Adipocyte (in vitro differentiated cells): ENCODE measurements around the gene ARPC5L.
"Not testable (repeated sequence)": the region's sequence is repeated elsewhere in the genome, so short reads cannot be mapped to it uniquely, and the experiment has no call there.

Experiments
- DNase-seq: peaks from one replicate; pipeline ENCODE4 v3.0.0-alpha.2; 2015; ENCODE audit warnings: low read depth
- H3K27me3 ChIP-seq: replicated peaks from 2 replicates; pipeline ENCODE4 v1.7.0; 2013; ENCODE audit warnings: mild to moderate bottlenecking, low read length, moderate library complexity; ENCODE audit not compliant: control insufficient read depth, insufficient read depth
- H3K36me3 ChIP-seq: 2 replicates; pipeline ENCODE4 v1.7.0; 2013; ENCODE audit warnings: low read length, mild to moderate bottlenecking, moderate library complexity; ENCODE audit not compliant: control insufficient read depth, insufficient read depth, severe bottlenecking
- H3K4me1 ChIP-seq: 2 replicates; pipeline ENCODE4 v1.7.0; 2013; ENCODE audit warnings: mild to moderate bottlenecking, low read length, moderate library complexity; ENCODE audit not compliant: control insufficient read depth, insufficient read depth
- H3K4me3 ChIP-seq: 2 replicates; pipeline ENCODE4 v1.7.0; 2013; ENCODE audit warnings: mild to moderate bottlenecking, low read length, moderate library complexity
- H3K9ac ChIP-seq: 2 replicates; pipeline ENCODE4 v1.7.0; 2013; ENCODE audit warnings: mild to moderate bottlenecking, low read length, moderate library complexity
- H3K9me3 ChIP-seq: 2 replicates; pipeline ENCODE4 v1.7.0; 2013; ENCODE audit warnings: mild to moderate bottlenecking, low read length, moderate library complexity; ENCODE audit not compliant: control insufficient read depth

The ARPC5L gene

DNA sequence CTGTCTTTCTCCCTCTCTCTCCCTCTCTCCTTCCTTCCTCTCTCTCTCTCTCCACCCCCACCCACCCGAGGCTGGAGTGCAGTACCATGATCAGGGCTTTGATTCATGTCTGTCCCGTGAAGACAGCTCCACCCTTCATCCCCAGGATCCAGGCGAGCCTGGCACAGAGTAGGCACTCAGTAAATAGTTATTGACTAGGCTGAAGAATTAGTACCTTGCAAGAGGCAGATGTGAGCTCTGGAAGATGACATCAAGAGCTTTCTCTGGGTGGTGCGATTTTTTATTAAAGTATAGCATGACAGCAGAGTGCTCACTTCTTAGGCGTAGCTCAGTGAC, 32.6 kb upstream of the ARPC5L start:
- H3K4me3 ChIP-seq, result no peak overlapping the region
- no peaks in the 10 kb centered on the region for H3K9me3 ChIP-seq
- no peak overlapping the region for H3K9ac ChIP-seq
- no peaks in the 10 kb centered on the region for H3K27me3 ChIP-seq
- DNase-seq, result no peak
- H3K4me1 ChIP-seq, result peaks cover 15% of the 10 kb centered on the region
- no peaks in the 10 kb centered on the region for H3K36me3 ChIP-seq

DNA sequence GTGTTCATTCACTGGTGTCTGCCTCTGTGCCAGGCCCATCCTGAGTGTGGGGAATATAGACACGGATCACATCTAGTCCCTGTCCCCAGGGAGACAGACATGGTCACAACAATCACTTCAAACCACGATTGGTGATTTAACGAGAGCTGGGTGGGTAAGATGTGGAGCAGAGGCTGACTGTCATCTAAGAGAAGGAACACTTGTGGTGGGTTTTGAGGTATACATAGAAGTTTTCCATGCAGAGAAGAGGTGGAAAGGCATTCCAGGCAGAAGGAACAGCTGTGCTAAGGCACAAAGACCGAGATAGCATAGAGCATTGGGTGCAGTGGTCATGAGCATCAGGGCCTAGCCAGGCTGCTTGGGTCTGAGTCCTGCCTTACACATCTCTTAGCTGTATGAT, 31.3 kb upstream of the ARPC5L start:
- no peak for DNase-seq
- no peak overlapping the region for H3K4me3 ChIP-seq
- no peaks in the 10 kb centered on the region for H3K9me3 ChIP-seq
- H3K27me3 ChIP-seq, result no peaks in the 10 kb centered on the region
- H3K9ac ChIP-seq, result no peak overlapping the region
- H3K36me3 ChIP-seq, result no peaks in the 10 kb centered on the region
- peaks cover 28% of the 10 kb centered on the region for H3K4me1 ChIP-seq

DNA sequence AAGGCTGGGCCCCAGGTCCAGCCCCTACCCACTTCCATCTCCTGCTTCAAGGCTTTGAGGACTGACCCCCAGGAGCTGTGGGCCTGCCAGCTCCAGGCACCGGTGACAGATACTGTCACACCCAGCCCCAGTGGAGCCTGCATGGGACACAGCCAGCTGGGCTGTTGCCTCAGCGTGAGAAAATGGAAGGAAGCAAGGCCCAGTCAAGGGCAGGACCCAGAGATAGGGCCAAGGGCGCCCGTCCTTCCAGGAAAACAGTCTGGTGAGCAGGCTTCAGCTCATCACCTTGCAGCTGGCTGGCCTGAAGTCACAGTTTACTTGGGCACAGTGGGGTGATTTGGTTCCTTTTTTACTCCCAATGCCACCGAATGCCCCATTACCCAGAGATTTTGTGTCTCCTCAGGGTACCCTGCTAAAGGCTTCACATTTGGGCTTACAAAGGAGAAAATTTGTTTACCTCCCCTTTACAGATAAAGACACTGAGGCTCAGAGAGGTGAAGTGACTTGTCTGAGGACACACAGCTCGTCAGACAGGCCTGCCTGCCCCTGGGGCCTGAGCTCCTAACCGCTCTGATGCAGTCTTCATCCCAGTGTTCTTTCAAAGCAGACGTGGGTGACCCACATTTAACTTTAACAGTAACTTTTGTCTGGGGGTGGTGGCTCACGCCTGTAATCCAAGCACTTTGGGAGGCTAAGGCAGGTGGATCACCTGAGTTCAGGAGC, 30.1 kb upstream of the ARPC5L start:
- DNase-seq, result no peak
- Histone ChIP-seq H3K27me3 (no peaks in the 10 kb centered on the region), H3K9me3 (no peaks in the 10 kb centered on the region), H3K36me3 (no peaks in the 10 kb centered on the region), H3K4me3 (no peak overlapping the region), H3K4me1 (peaks cover 29% of the 10 kb centered on the region), H3K9ac (peak overlapping the region; percentile 44)

DNA sequence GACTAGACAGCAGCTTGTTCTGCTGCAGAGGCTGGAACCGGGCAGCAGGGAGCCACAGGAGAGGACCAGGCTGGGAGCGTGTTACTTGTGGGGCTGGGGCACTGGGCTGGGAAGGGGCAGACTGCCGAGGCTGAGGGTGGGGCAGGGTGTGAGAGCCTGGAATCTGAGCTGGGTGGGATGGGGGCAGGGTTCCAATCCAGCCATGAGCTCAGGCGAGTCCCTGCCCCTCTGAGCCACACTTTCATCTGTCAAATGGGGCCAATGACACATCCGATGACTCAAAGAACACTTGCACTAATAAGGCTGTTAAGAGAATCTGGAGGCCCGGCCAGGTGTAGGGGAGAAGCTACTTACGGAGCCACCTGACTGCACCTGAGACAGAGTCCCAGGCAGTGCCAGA, 27.3 kb upstream of the ARPC5L start:
- Histone ChIP-seq H3K36me3 (no peaks in the 10 kb centered on the region), H3K4me3 (no peak overlapping the region), H3K27me3 (no peaks in the 10 kb centered on the region), H3K4me1 (peaks cover 29% of the 10 kb centered on the region), H3K9me3 (no peaks in the 10 kb centered on the region), H3K9ac (no peak overlapping the region)
- DNase-seq, result no peak

DNA sequence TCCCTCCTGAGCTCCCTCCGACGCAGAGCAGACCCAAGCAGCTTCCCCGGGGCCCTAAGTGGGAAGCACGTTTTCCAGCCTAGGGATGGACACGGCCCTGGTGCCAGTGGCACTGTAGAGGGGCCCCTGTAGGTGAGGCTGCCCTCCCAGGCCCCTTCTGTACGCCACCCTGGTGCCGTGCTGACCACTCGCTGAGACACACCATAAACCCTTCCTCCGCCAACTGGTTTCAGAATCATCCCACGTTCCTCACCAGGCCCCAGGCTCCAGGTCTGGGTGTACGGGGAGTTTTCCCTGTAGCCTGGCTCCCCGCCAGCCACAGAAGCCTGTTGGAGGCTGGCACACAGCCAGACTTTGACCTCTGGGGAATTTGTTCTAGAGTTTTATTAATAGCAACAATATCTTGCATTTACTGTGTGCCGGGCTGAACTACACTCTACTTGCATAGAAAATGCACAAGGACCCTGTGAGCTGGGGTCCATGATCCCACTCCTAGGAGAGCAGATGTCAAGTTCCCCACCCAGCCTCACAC, 26.8 kb upstream of the ARPC5L start:
- Histone ChIP-seq H3K36me3 (no peaks in the 10 kb centered on the region), H3K4me3 (no peak overlapping the region), H3K27me3 (no peaks in the 10 kb centered on the region), H3K9ac (no peak overlapping the region), H3K9me3 (no peaks in the 10 kb centered on the region), H3K4me1 (peaks cover 29% of the 10 kb centered on the region)
- peak; percentile 60 for DNase-seq

DNA sequence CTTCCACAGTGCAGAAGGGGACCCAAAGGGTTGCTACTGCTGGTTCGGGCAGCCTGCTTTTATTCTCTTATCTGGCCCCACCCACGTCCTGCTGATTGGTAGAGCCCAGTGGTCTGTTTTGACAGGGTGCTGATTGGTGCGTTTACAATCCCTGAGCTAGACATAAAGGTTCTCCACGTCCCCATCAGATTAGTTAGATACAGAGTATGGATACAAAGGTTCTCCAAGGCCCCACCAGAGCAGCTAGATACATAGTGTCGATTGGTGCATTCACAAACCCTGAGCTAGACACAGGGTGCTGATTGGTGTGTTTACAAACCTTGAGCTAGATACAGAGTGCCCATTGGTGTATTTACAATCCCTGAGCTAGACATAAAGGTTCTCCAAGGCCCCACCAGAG, 23.8 kb upstream of the ARPC5L start:
- H3K9me3 ChIP-seq, H3K27me3 ChIP-seq, DNase-seq, H3K4me3 ChIP-seq, H3K9ac ChIP-seq, H3K36me3 ChIP-seq: not testable (repeated sequence)
- peaks cover 15% of the 10 kb centered on the region for H3K4me1 ChIP-seq

DNA sequence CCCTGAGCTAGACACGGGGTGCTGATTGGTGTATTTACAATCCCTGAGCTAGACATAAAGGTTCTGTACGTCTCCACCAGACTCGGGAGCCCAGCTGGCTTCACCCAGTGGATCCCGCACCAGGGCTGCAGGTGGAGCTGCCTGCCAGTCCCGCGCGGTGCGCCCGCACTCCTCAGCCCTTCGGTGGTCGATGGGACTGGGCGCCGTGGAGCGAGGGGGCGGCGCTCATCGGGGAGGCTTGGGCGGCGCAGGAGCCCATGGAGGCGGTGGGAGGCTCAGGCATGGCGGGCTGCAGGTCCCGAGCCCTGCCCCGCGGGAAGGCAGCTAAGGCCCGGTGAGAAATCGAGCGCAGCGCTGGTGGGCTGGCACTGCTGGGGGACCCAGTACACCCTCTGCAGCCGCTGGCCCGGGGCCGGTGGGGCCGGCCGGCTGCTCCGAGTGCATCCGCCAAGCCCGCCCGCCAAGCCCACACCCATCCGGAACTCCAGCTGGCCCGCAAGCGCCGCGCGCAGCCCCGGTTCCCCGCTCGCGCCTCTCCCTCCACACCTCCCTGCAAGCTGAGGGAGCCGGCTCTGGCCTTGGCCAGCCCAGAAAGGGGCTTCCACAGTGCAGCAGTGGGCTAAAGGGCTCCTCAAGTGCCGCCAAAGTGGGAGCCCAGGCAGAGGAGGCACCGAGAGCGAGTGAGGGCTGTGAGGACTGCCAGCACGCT, 23.2 kb upstream of the ARPC5L start:
- not testable (repeated sequence) for H3K36me3 ChIP-seq, H3K27me3 ChIP-seq, DNase-seq, H3K9me3 ChIP-seq, H3K4me3 ChIP-seq, H3K9ac ChIP-seq
- peaks cover 15% of the 10 kb centered on the region for H3K4me1 ChIP-seq

DNA sequence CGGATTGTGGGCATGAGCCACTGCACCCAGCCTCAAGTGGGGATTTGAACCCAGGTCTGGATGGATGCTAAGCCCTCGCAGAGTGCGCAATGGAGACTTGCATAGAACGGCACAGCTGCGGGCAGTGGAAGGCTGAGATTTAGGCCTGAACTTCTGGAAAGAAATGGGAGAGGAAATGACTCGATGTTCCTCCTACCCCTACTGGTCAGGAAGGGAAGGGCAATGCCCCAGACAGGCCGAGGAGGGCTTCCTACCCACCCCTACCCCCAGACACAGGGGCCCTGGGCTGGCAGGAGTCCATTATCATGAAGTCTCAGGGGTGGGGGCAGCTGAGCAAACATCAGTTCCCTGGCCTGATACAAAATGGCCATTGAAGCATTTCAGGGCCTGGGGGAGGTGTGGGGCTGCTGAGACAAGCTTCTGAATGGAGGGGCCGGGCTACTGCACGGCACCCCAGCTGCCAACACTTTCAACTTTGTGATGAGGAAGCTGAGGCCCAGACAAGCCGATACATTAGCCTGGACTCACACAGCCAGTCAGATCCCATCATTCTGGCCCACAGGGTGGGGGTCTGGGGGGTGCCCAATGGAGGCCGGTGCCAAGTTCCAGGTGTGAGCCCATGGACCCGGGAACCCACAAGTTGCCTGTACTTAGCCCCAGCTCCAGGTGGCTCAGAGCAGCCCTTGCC, 22.2 kb upstream of the ARPC5L start:
- Histone ChIP-seq H3K4me3 (no peak overlapping the region), H3K36me3 (no peaks in the 10 kb centered on the region), H3K9ac (no peak overlapping the region), H3K27me3 (no peaks in the 10 kb centered on the region), H3K4me1 (peaks cover 10% of the 10 kb centered on the region), H3K9me3 (no peaks in the 10 kb centered on the region)
- peak; percentile 35 for DNase-seq

DNA sequence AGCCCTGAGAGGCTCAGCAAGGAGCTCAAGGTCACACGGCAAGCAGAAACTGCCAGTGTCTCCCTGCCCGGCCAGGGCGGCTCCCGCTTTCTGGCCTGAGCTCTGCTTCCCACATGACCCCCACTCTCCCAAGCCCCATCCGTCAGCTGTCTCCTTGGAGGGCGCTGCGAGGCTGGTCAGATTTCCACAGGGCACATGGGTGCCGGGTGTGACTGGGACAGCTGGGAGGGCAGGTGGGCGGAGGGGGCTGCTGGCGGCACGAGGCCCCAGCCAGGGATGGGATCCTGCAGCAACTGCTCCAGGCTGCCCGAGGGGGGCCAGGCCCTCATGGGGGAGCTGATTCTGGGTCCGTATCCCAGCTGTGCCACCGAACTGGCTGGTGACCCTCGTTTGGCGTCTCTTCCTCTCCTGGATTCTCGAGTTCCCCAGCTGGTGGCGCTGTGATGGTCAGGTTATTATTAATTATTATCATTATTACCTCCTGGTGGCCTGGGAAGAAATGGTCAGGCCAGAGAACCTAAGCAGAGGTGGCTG, 21.6 kb upstream of the ARPC5L start:
- Histone ChIP-seq H3K27me3 (no peaks in the 10 kb centered on the region), H3K4me1 (peaks cover 4% of the 10 kb centered on the region), H3K4me3 (no peak overlapping the region), H3K9me3 (no peaks in the 10 kb centered on the region), H3K36me3 (no peaks in the 10 kb centered on the region), H3K9ac (no peak overlapping the region)
- DNase-seq, result no peak

DNA sequence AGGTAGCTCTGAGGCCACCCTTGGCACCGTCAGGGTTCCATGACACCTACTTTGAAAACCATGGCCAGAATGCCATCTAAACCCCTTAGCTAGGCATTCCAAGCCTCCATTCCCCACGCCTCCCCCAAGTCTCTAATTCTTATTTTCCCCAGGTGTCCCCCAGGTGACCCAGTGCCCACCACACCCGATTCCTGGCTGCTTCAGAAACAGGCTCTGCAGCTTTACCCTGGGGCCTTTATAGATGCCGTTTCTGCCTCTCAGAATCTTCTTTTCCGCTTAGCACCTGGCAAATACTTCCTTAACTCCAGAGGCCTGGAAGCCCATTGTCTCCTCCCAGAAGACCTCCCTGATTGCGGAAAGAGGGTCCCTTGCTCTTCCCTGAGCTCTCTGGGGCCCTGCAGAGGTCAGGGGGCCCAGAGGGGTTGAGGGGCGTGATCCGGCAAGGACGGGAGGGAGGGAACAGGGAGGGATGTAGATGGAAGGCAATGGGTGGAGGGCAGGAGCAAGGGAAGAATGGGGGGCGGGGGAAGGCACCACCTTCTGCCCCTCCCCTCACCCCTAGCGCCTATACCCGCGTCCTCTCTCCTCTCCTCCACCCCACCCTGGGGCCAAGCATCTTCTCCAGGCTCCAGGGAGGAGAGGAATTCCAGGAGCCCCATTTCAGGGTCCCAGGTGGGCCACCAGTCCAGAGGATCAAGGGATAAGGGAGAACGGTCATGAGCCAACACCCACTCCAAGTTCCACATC, 20.7 kb upstream of the ARPC5L start:
- no peaks in the 10 kb centered on the region for H3K4me1 ChIP-seq
- no peaks in the 10 kb centered on the region for H3K36me3 ChIP-seq
- no peaks in the 10 kb centered on the region for H3K9me3 ChIP-seq
- no peaks in the 10 kb centered on the region for H3K27me3 ChIP-seq
- DNase-seq, result no peak
- H3K9ac ChIP-seq, result no peak overlapping the region
- no peak overlapping the region for H3K4me3 ChIP-seq
